Neural progenitor cell (in vitro differentiated cells): Measurements from ENCODE around the gene YTHDF2. TPM values are rescaled to one million over a fixed set of nuclear protein-coding genes. Genes with fewer than 3 reads are reported as not detected.
"Not testable (repeated sequence)": the region's sequence is repeated elsewhere in the genome, so short reads cannot be mapped to it uniquely, and the experiment has no call there.

Source experiments
- DNase-seq: peaks from one replicate; pipeline ENCODE4 v3.0.0-alpha.2; 2016; ENCODE audit warnings: low spot score
- H2AFZ ChIP-seq: fragments of 200-600 bp; sonication (generic); replicated peaks from 2 replicates; pipeline ENCODE4 v1.6.1; 2016; ENCODE audit warnings: antibody characterized with exemption
- H3F3A ChIP-seq: fragments of 200-600 bp; sonication (generic); 2 replicates; pipeline ENCODE4 v1.6.1; 2016; ENCODE audit warnings: antibody characterized with exemption, low read depth
- H3K27ac ChIP-seq: fragments of 200-600 bp; sonication (generic); 2 replicates; pipeline ENCODE4 v1.5.1; 2016; ENCODE audit warnings: mild to moderate bottlenecking
- H3K27me3 ChIP-seq: fragments of 200-600 bp; sonication (generic); 2 replicates; pipeline ENCODE4 v1.6.1; 2016; ENCODE audit warnings: mild to moderate bottlenecking, moderate library complexity
- H3K36me3 ChIP-seq: fragments of 200-600 bp; sonication (generic); 2 replicates; pipeline ENCODE4 v1.5.1; 2016
- H3K4me1 ChIP-seq: fragments of 200-600 bp; sonication (generic); 2 replicates; pipeline ENCODE4 v1.6.1; 2016; ENCODE audit warnings: mixed run types
- H3K4me2 ChIP-seq: fragments of 200-600 bp; sonication (generic); 2 replicates; pipeline ENCODE4 v1.6.1; 2016
- H3K4me3 ChIP-seq: fragments of 200-600 bp; sonication (generic); 2 replicates; pipeline ENCODE4 v1.5.1; 2016
- H3K79me2 ChIP-seq: fragments of 200-600 bp; sonication (generic); 2 replicates; pipeline ENCODE4 v1.6.1; 2016; ENCODE audit warnings: low read depth
- H3K9ac ChIP-seq: fragments of 200-600 bp; sonication (generic); 2 replicates; pipeline ENCODE4 v1.6.1; 2016
- H3K9me3 ChIP-seq: fragments of 200-600 bp; sonication (generic); 2 replicates; pipeline ENCODE4 v1.5.1; 2016; ENCODE audit warnings: low read depth
- H4K20me1 ChIP-seq: fragments of 200-600 bp; sonication (generic); 2 replicates; pipeline ENCODE4 v1.6.1; 2016; ENCODE audit warnings: low read depth
- H3K27ac Mint-ChIP-seq: 3 replicates; pipeline ENCODE4 v1.8.0; 2021; ENCODE audit warnings: mixed read lengths
- H3K27me3 Mint-ChIP-seq: 2 replicates; pipeline ENCODE4 v1.8.0; 2022; ENCODE audit warnings: low read depth, mild to moderate bottlenecking, inconsistent platforms, moderate library complexity, mixed read lengths; ENCODE audit not compliant: insufficient read depth
- H3K36me3 Mint-ChIP-seq: 3 replicates; pipeline ENCODE4 v1.8.0; 2021; ENCODE audit warnings: mixed read lengths
- H3K4me1 Mint-ChIP-seq: 3 replicates; pipeline ENCODE4 v1.8.0; 2021; ENCODE audit warnings: mixed read lengths
- H3K4me3 Mint-ChIP-seq: 3 replicates; pipeline ENCODE4 v1.8.0; 2021; ENCODE audit warnings: mild to moderate bottlenecking, moderate library complexity, mixed read lengths
- H3K9me3 Mint-ChIP-seq: 3 replicates; pipeline ENCODE4 v1.8.0; 2020; ENCODE audit warnings: mixed read lengths
- EZH2 ChIP-seq: fragments of 200-600 bp; sonication (generic); IDR thresholded peaks from 2 replicates; pipeline ENCODE4 v1.6.1; 2017; ENCODE audit warnings: antibody characterized with exemption, mild to moderate bottlenecking, moderate library complexity
- EZH2phosphoT487 ChIP-seq: fragments of 200-600 bp; sonication (generic); IDR thresholded peaks from 2 replicates; pipeline ENCODE4 v1.6.1; 2017; ENCODE audit warnings: antibody characterized with exemption
- total RNA-seq: library from RNA; depleted of rRNA; stranded (reverse); fragments of >200 nt; gene quantifications from 2 replicates; pipeline ENCODE4 v1.2.3, GENCODE V29; 2015; ENCODE audit warnings: low replicate concordance
- TF ChIP-seq, protein P1 (sequence below): fragments of 200-600 bp; sonication (generic); IDR thresholded peaks from 2 replicates; pipeline ENCODE4 v1.5.1; 2017; ENCODE audit warnings: antibody characterized with exemption, mild to moderate bottlenecking

Gene YTHDF2
- total RNA-seq, 1 donor from 2014 or later, result 107 TPM

DNA sequence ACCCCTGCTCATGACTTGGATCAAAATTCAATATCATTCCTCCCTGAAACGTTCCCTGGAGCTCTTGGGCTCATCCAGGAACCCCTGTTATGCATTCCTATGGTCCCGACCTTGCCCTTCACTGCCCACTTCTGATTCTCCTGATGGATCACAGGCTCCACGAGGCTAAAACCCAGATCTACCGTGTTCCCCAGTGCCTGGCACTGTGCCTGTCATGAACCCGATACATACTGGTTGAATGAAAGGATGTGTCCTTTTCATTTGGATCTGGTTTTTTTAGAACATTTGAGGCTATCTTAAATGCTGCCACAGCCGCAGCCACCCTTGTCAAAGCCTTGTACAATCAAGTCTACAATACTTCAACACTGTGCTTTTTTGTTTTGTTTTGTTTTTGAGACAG is 53.1 kb downstream of the YTHDF2 start:
- no peaks in the 10 kb centered on the region for H3K27me3 ChIP-seq
- no peaks in the 10 kb centered on the region for H3K9me3 ChIP-seq
- TF ChIP-seq, protein P1, sequence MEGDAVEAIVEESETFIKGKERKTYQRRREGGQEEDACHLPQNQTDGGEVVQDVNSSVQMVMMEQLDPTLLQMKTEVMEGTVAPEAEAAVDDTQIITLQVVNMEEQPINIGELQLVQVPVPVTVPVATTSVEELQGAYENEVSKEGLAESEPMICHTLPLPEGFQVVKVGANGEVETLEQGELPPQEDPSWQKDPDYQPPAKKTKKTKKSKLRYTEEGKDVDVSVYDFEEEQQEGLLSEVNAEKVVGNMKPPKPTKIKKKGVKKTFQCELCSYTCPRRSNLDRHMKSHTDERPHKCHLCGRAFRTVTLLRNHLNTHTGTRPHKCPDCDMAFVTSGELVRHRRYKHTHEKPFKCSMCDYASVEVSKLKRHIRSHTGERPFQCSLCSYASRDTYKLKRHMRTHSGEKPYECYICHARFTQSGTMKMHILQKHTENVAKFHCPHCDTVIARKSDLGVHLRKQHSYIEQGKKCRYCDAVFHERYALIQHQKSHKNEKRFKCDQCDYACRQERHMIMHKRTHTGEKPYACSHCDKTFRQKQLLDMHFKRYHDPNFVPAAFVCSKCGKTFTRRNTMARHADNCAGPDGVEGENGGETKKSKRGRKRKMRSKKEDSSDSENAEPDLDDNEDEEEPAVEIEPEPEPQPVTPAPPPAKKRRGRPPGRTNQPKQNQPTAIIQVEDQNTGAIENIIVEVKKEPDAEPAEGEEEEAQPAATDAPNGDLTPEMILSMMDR, result no peak
- TF ChIP-seq EZH2phosphoT487, result no peak
- TF ChIP-seq EZH2, result no peak
- H3K36me3 ChIP-seq, result no peaks in the 10 kb centered on the region
- Mint-ChIP-seq H3K4me1 (peaks cover 12% of the 10 kb centered on the region), H3K27me3 (no peaks in the 10 kb centered on the region), H3K4me3 (no peak overlapping the region), H3K9me3 (no peaks in the 10 kb centered on the region), H3K27ac (peak overlapping the region; percentile 40), H3K36me3 (no peaks in the 10 kb centered on the region)
- no peak for DNase-seq
- no peaks in the 10 kb centered on the region for H3F3A ChIP-seq
- no peak overlapping the region for H3K4me3 ChIP-seq
- H2AFZ ChIP-seq, result no peak overlapping the region
- no peaks in the 10 kb centered on the region for H3K4me1 ChIP-seq
- no peak overlapping the region for H3K9ac ChIP-seq
- no peak overlapping the region for H3K4me2 ChIP-seq
- no peak overlapping the region for H3K27ac ChIP-seq
- no peaks in the 10 kb centered on the region for H3K79me2 ChIP-seq
- H4K20me1 ChIP-seq, result no peaks in the 10 kb centered on the region

GRCh38 chr1:28790377-28791035 is 53.8 kb downstream of the YTHDF2 start:
- Histone ChIP-seq H3K27me3 (no peaks in the 10 kb centered on the region), H3K4me1 (no peaks in the 10 kb centered on the region), H3K4me3 (no peak overlapping the region), H3K9me3 (no peaks in the 10 kb centered on the region), H3K27ac (no peak overlapping the region), H3K36me3 (no peaks in the 10 kb centered on the region), H3K79me2 (no peaks in the 10 kb centered on the region), H2AFZ (no peak overlapping the region), H3K9ac (no peak overlapping the region), H4K20me1 (no peaks in the 10 kb centered on the region), H3F3A (no peaks in the 10 kb centered on the region), H3K4me2 (no peak overlapping the region)
- H3K36me3 Mint-ChIP-seq, result no peaks in the 10 kb centered on the region
- H3K4me1 Mint-ChIP-seq, result peaks cover 8% of the 10 kb centered on the region
- TF ChIP-seq EZH2 (no peak), EZH2phosphoT487 (no peak)
- TF ChIP-seq, protein P1, result no peak
- no peak overlapping the region for H3K4me3 Mint-ChIP-seq
- H3K27me3 Mint-ChIP-seq, result peaks cover 4% of the 10 kb centered on the region
- no peak for DNase-seq
- no peaks in the 10 kb centered on the region for H3K9me3 Mint-ChIP-seq
- H3K27ac Mint-ChIP-seq, result peak overlapping the region; percentile 39

GRCh38 chr1:28791929-28792328 is 55.2 kb downstream of the YTHDF2 start:
- H3K4me2 ChIP-seq, H3K27me3 Mint-ChIP-seq, H3K36me3 Mint-ChIP-seq, DNase-seq, H3K36me3 ChIP-seq, H3K9me3 Mint-ChIP-seq, H3K27ac ChIP-seq, H3K4me3 Mint-ChIP-seq, H2AFZ ChIP-seq, H3K4me1 ChIP-seq, H3K9ac ChIP-seq, H4K20me1 ChIP-seq, H3F3A ChIP-seq, H3K4me3 ChIP-seq, H3K4me1 Mint-ChIP-seq, H3K9me3 ChIP-seq, H3K79me2 ChIP-seq, H3K27me3 ChIP-seq, H3K27ac Mint-ChIP-seq: not testable (repeated sequence)

GRCh38 chr1:28792644-28793121 is 55.9 kb downstream of the YTHDF2 start:
- TF ChIP-seq EZH2phosphoT487 (no peak), EZH2 (no peak)
- TF ChIP-seq, protein P1, result no peak

GRCh38 chr1:28794582-28794981 is 57.8 kb downstream of the YTHDF2 start:
- H3K9me3 Mint-ChIP-seq, H3K4me3 ChIP-seq, H3F3A ChIP-seq, H3K4me2 ChIP-seq, H3K79me2 ChIP-seq, H2AFZ ChIP-seq, H3K4me1 ChIP-seq, H3K4me1 Mint-ChIP-seq, H4K20me1 ChIP-seq, H3K36me3 ChIP-seq, H3K27ac Mint-ChIP-seq, H3K27ac ChIP-seq, H3K9ac ChIP-seq, H3K27me3 ChIP-seq, H3K36me3 Mint-ChIP-seq, H3K4me3 Mint-ChIP-seq, H3K9me3 ChIP-seq, DNase-seq, H3K27me3 Mint-ChIP-seq: not testable (repeated sequence)

More at GRCh38 chr1:28792644-28793121, 55.9 kb downstream of the YTHDF2 start:
- no peaks in the 10 kb centered on the region for H3K9me3 Mint-ChIP-seq
- no peak overlapping the region for H2AFZ ChIP-seq
- no peaks in the 10 kb centered on the region for H3K36me3 Mint-ChIP-seq
- no peaks in the 10 kb centered on the region for H3K27me3 ChIP-seq
- no peaks in the 10 kb centered on the region for H4K20me1 ChIP-seq
- H3F3A ChIP-seq, result peaks cover 6% of the 10 kb centered on the region
- no peak for DNase-seq
- no peaks in the 10 kb centered on the region for H3K4me1 ChIP-seq
- no peak overlapping the region for H3K4me2 ChIP-seq
- H3K36me3 ChIP-seq, result no peaks in the 10 kb centered on the region
- no peak overlapping the region for H3K4me3 Mint-ChIP-seq
- H3K9me3 ChIP-seq, result no peaks in the 10 kb centered on the region
- peak overlapping the region; percentile 3 for H3K27ac Mint-ChIP-seq
- H3K79me2 ChIP-seq, result no peaks in the 10 kb centered on the region
- no peak overlapping the region for H3K9ac ChIP-seq
- no peak overlapping the region for H3K27ac ChIP-seq
- H3K4me3 ChIP-seq, result no peak overlapping the region
- H3K4me1 Mint-ChIP-seq, result peaks cover 8% of the 10 kb centered on the region
- peaks cover 5% of the 10 kb centered on the region for H3K27me3 Mint-ChIP-seq
